Measurements from ENCODE around the gene CEP192.

DNA sequence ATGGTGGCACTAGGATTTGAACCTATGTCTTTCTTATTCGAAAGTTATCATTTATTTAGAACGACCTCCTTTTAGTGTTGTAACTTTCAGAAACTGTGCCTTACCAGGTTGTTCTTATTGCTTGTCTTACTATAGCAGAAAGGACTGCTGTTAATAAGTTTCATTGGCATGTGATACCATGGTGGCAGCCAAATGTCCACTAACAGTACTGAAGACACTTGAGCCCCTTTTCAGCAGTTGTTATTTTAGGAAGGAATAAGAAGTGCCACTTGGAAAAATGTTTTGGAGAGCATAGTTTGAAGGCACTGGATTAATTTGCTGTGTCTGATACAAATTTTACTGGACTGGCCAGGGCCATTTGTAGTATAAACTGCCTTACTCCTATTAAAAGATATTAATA, 37.7 kb downstream of the CEP192 start:
- no peak for TF ChIP-seq POLR2A (IDR thresholded peaks at IDR 0.05)
- TF ChIP-seq, protein P1, sequence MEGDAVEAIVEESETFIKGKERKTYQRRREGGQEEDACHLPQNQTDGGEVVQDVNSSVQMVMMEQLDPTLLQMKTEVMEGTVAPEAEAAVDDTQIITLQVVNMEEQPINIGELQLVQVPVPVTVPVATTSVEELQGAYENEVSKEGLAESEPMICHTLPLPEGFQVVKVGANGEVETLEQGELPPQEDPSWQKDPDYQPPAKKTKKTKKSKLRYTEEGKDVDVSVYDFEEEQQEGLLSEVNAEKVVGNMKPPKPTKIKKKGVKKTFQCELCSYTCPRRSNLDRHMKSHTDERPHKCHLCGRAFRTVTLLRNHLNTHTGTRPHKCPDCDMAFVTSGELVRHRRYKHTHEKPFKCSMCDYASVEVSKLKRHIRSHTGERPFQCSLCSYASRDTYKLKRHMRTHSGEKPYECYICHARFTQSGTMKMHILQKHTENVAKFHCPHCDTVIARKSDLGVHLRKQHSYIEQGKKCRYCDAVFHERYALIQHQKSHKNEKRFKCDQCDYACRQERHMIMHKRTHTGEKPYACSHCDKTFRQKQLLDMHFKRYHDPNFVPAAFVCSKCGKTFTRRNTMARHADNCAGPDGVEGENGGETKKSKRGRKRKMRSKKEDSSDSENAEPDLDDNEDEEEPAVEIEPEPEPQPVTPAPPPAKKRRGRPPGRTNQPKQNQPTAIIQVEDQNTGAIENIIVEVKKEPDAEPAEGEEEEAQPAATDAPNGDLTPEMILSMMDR (IDR thresholded peaks at IDR 0.05 in 8 of 11, conservative IDR thresholded peaks at IDR 0.05 in 3 of 11) = no peak
- TF ChIP-seq POLR2AphosphoS5 (IDR thresholded peaks at IDR 0.05) = no peak

Data from spleen (tissue), 7 donors.